Anterior cingulate cortex (tissue), 58 donors: Measurements from ENCODE around the gene HDAC4.

Experiments
- DNase-seq, 58 donors: peaks; one replicate each; lab custom pipeline; 2025; lab: John Stamatoyannopoulos, UW

The HDAC4 gene

GRCh38 chr2:239129147-239129920 is 271.5 kb downstream of the HDAC4 start:
- no peak for DNase-seq

DNA sequence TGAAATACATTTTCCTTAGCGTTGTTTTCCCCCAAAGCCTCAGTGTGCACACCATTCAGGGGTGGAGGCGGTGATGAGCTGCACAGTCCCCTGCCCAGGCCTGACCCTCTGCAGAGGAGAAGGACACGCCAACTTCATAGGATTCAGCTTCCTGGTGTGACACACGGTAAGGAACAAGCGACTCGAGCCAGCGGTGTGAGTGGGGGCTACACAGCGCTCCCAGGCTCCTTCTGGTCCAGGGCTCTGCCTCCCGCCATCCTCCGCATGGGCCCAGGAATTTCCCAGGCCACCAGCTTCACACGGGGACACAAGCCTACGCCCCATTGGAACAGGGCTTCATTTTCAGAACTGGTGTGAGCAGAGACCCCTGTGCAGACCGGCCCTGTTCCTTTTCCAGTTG is 272.1 kb downstream of the HDAC4 start:
- DNase-seq: no peak

DNA sequence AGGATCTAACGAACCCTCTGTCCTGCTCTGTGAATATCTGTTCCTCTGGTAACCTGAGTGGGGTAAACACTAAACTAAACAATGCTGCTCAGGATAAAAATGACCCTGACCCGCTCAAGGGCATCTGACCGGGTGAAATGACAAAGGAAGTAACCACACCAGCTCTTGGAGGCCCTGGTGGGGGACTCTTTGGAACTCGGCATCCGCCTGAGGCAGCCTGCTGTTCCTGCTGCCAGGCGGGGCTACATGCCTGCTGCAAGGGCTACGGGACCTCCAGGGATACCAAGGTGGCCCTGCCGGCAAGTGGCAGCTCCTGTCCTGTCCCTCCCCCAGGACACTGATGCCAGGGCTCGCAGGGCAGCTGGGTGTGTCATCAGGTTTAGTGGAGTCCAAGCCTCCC is 273.3 kb downstream of the HDAC4 start:
- no peak for DNase-seq

DNA sequence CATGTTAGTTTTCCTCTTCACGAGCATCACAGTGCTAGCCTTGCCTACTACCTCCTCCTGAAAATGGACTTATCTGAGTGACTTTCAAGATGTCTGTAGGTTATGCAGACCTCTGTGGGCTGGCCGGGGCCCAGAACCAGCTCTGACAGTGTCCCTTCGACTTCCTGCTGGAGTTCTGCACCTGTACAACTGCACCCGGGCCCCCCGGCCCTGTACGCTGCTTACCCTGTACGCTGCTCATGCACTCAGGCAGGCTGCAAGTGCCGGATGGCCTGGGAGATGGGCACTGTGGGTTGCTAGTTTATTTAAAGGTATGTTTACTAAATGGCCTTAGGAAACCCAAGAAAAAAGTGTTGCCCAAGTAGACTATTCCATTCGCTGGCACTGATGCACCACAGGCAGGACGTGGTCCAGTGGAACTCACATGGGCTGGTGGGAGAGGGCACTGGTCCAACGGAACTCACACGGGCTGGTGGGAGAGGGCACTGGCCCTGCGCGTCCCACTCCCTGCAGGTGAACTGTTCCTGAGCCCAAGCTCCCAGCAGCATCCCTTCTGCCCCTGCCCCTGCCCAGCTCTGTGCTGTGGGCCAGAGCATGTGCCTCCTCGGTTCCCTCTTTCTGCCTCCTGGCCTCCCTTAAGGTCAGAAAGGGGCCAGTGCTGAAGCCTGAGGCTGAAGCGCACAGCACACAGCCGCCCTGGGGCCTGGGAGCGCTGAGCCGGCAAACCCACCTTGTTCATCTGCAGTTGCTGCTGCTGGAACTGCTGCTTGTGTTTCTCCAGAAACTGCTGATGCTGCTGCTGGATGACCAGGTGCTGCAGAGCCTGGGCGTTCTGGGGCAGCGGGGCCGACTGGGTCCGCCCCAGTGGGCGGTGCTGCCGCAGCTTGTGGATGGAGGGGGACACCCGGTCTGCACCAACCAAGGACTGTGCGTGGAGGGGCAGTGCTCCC is 274.8 kb downstream of the HDAC4 start:
- DNase-seq: no peak

DNA sequence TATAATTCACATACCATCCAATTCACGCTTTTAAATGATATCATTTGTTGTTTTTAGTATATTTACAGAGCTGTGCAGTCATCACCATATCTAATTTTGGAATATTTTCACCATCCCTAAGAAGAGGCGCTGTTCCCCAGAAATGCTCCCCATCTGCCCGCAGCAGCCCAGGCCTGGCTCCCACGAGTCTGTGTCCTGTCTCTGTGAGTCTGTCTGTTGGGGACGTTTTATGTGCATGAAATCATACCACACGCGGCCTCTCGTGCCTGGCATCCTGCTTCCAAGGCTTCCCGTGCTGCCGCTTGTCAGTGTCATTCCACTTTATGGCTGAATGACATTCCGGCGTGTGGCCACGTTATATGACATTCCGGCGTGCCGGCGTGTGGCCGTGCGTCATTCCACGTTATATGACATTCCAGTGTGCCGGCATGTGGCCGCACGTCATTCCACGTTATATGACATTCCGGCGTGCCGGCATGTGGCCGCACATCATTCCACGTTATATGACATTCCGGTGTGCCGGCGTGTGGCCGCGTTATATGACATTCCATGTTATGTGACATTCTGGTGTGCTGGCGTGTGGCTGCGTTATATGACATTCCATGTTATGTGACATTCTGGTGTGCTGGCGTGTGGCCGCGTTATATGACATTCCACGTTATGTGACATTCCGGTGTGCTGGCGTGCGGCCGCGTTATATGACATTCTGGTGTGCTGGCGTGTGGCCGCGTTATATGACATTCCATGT is 276.5 kb downstream of the HDAC4 start:
- DNase-seq: peak in 5 of 58 donors; percentile 28 to 57 (median 43)

GRCh38 chr2:239122421-239123110 is 278.3 kb downstream of the HDAC4 start:
- DNase-seq: no peak

DNA sequence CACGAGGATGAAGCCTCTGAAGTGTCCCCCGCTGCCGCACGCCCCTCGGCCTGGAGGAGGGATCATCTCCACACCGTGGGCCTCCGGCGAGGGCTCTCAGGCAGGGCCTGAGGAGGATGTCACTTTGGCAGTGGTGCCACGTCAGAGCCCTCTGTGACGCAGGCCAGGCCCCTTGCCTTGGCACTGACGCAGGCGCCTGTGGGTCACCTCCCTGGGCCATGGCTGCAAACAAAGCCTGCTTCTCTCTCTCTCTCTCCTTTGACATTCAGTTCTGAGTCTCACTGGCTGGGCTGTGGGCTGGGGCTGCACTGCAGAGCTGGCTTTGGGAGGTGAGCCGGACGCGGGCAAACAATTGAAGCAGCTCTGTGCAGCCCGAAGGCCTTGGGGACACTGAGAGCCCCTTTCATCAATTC is 279.2 kb downstream of the HDAC4 start:
- DNase-seq: peak in 52 of 58 donors; percentile 32 to 90 (median 75)

GRCh38 chr2:239120664-239121063 is 280.2 kb downstream of the HDAC4 start:
- DNase-seq: no peak

- no peak for DNase-seq
These were observed 281.3 kb downstream of the HDAC4 start for GRCh38 chr2:239119346-239120126.

GRCh38 chr2:239118675-239119211 is 282.1 kb downstream of the HDAC4 start:
- DNase-seq: no peak

- no peak for DNase-seq
These were observed 282.6 kb downstream of the HDAC4 start for GRCh38 chr2:239118264-239118663.

DNA sequence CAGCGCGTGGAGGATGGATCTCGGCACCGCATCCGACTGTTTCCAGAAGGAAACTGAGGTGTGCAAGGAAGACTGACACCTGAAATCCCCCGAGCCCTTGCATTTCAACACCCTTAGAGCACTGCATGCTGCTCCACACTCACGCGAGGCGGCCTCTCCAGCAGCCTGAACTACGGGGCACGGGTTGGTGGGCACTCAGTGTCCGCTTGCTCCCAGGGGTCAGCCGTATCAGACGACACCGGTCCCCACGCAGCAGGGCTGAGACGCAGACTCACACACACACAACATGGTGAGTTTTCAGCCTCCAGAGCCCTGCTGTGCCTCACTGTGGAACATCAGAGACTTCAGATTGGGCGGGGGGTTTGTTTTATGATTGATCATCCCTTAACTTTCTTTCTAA is 283.0 kb downstream of the HDAC4 start:
- DNase-seq: no peak

GRCh38 chr2:239116456-239117246 is 284.2 kb downstream of the HDAC4 start:
- DNase-seq: no peak

- no peak for DNase-seq
These were observed 285.2 kb downstream of the HDAC4 start for GRCh38 chr2:239115616-239116015.

- no peak for DNase-seq
These were observed 286.1 kb downstream of the HDAC4 start for GRCh38 chr2:239114616-239115265.

DNA sequence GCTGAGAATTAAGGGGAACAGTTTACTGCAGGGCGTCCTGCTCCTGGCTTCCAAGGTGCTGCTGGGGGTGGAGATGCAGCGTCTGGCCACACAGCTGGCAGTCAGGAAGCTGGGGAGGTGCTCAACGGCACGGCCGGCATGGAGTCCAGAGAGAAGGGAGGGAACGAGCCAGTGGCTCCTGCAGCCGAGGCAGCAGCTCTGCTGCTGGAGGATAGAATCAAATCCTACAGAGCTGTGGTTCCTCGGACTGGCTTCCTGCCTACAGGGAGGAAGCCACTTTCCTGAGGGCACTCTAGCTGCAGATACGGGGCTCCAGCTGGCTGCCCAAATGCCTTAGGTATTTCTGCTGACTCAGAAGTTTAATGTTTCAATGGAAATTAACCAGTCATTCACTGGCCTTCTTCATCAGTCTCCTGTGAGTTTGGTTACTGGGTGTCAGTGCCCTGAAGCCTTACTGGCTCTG is 286.7 kb downstream of the HDAC4 start:
- DNase-seq: no peak

DNA sequence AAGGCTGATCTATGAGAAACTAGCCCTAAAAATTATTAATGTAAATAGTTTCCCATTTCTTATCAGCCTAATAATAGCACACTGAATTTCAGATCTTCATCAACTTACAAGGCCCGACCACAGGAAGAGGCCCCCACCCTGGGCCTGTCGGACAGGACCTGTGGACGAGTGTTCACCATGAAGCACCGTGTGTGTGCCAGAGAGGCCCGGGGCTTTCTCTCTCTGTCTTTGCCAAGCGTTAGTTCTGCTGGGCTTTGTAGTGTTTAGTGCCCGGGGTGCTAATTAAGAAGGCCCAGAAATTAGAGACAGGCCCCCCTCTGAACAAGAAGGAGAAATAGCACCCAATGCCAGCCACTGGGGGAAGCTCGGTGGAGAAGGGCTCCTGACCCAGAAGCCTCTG is 287.2 kb downstream of the HDAC4 start:
- DNase-seq: no peak

DNA sequence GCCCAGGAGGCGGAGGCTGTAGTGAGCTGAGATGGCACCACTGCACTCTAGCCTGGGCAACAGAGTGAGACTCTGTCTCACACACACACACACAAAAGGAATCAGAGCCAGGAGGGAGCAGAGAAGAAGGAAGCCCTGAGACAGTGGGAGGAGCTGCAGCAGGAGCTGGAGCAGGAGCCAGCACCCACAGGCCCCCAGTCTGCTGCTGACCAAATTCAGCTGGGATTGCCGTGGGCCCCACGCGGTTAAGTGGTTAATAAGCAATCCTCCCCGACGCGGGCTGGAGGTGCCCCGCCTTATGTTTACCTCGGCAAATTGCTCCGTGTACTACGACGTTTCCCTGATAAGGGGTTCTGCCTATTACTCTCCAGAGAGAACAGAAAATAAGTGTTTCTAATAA is 287.6 kb downstream of the HDAC4 start:
- peak in 2 of 58 donors; percentile 20 to 31 for DNase-seq
